Subcutaneous abdominal adipose tissue (tissue), 5 donors: Measurements from ENCODE around the gene SPACA6.
"Not testable (repeated sequence)": the region's sequence is repeated elsewhere in the genome, so short reads cannot be mapped to it uniquely, and the experiment has no call there.

ENCODE experiments used
- H3K27ac ChIP-seq: one replicate; pipeline ENCODE4 v1.7.0; 2013; ENCODE audit warnings: low read depth, mild to moderate bottlenecking, inconsistent platforms, low read length, moderate library complexity
- H3K27me3 ChIP-seq, 5 donors: one replicate each; pipeline ENCODE4 v1.7.0; 2013; ENCODE audit warnings: low read length in 5 of 5, inconsistent platforms in 1 of 5; ENCODE audit not compliant: control insufficient read depth in 5 of 5, insufficient read depth in 4 of 5
- H3K36me3 ChIP-seq, 5 donors: one replicate each; pipeline ENCODE4 v1.7.0; 2013; ENCODE audit warnings: low read length in 5 of 5; ENCODE audit not compliant: control insufficient read depth in 5 of 5, insufficient read depth in 5 of 5
- H3K4me1 ChIP-seq, 5 donors: one replicate each; pipeline ENCODE4 v1.7.0; 2013; ENCODE audit warnings: low read length in 5 of 5, mild to moderate bottlenecking in 3 of 5, moderate library complexity in 1 of 5; ENCODE audit not compliant: control insufficient read depth in 5 of 5, insufficient read depth in 5 of 5
- H3K4me3 ChIP-seq, 5 donors: one replicate each; pipeline ENCODE4 v1.7.0; 2013; ENCODE audit warnings: low read length in 5 of 5, low read depth in 1 of 5
- H3K9ac ChIP-seq, 5 donors: one replicate each; pipeline ENCODE4 v1.7.0; 2013; ENCODE audit warnings: low read length in 5 of 5, mild to moderate bottlenecking in 4 of 5, moderate library complexity in 3 of 5
- H3K9me3 ChIP-seq, 5 donors: one replicate each; pipeline ENCODE4 v1.7.0; 2013; ENCODE audit warnings: low read length in 5 of 5; ENCODE audit not compliant: control insufficient read depth in 5 of 5
- donor health status: healthy.
- donor health status: healthy.
- donor health status: healthy.
- donor health status: healthy.
- donor health status: healthy.

SPACA6 gene

GRCh38 chr19:51727349-51727880 is 34.3 kb downstream of the SPACA6 start:
- H3K36me3 ChIP-seq = no peaks in the 10 kb centered on the region
- H3K27ac ChIP-seq = no peak overlapping the region
- H3K9ac ChIP-seq = no peak overlapping the region
- no peaks in the 10 kb centered on the region for H3K4me1 ChIP-seq
- H3K4me3 ChIP-seq = no peak overlapping the region
- H3K9me3 ChIP-seq = no peaks in the 10 kb centered on the region
- H3K27me3 ChIP-seq = peaks cover 13 to 61% (median 45%) of the 10 kb centered on the region in 5 donors

GRCh38 chr19:51729781-51730180 is 36.7 kb downstream of the SPACA6 start:
- H3K9me3 ChIP-seq = no peaks in the 10 kb centered on the region
- peaks cover 13 to 46% (median 35%) of the 10 kb centered on the region in 5 donors for H3K27me3 ChIP-seq
- no peak overlapping the region for H3K9ac ChIP-seq
- H3K4me1 ChIP-seq = no peaks in the 10 kb centered on the region
- H3K36me3 ChIP-seq = no peaks in the 10 kb centered on the region
- H3K27ac ChIP-seq = no peak overlapping the region
- no peak overlapping the region for H3K4me3 ChIP-seq

GRCh38 chr19:51733742-51734522 is 40.8 kb downstream of the SPACA6 start:
- Histone ChIP-seq H3K4me3 (no peak overlapping the region), H3K27me3 (peaks cover 4 to 23% (median 13%) of the 10 kb centered on the region in 5 donors), H3K9me3 (no peaks in the 10 kb centered on the region), H3K9ac (no peak overlapping the region), H3K36me3 (no peaks in the 10 kb centered on the region), H3K4me1 (peaks cover 0 to 6% (median 0%) of the 10 kb centered on the region in 5 donors), H3K27ac (no peak overlapping the region)

GRCh38 chr19:51735759-51736449 is 42.8 kb downstream of the SPACA6 start:
- Histone ChIP-seq H3K36me3 (no peaks in the 10 kb centered on the region), H3K9ac (no peak overlapping the region), H3K4me3 (no peak overlapping the region), H3K4me1 (peaks cover 0 to 6% (median 0%) of the 10 kb centered on the region in 5 donors), H3K27ac (no peak overlapping the region), H3K27me3 (peaks cover 4 to 24% (median 15%) of the 10 kb centered on the region in 5 donors), H3K9me3 (no peaks in the 10 kb centered on the region)

GRCh38 chr19:51737389-51737788 is 44.3 kb downstream of the SPACA6 start:
- Histone ChIP-seq H3K4me3 (no peak overlapping the region), H3K36me3 (no peaks in the 10 kb centered on the region), H3K9me3 (no peaks in the 10 kb centered on the region), H3K9ac (no peak overlapping the region), H3K27me3 (peaks cover 4 to 20% (median 16%) of the 10 kb centered on the region in 5 donors), H3K4me1 (peaks cover 0 to 6% (median 0%) of the 10 kb centered on the region in 5 donors), H3K27ac (no peak overlapping the region)

- Histone ChIP-seq H3K27ac (no peak overlapping the region), H3K36me3 (no peaks in the 10 kb centered on the region), H3K9ac (no peak overlapping the region), H3K4me1 (peaks cover 0 to 6% (median 0%) of the 10 kb centered on the region in 5 donors), H3K4me3 (no peak overlapping the region), H3K9me3 (no peaks in the 10 kb centered on the region), H3K27me3 (peaks cover 4 to 18% (median 14%) of the 10 kb centered on the region in 5 donors)
These were observed 44.8 kb downstream of the SPACA6 start for GRCh38 chr19:51737924-51738323.

GRCh38 chr19:51738523-51738922 is 45.4 kb downstream of the SPACA6 start:
- not testable (repeated sequence) for H3K27ac ChIP-seq, H3K36me3 ChIP-seq, H3K9me3 ChIP-seq, H3K9ac ChIP-seq, H3K4me3 ChIP-seq, H3K4me1 ChIP-seq
- peaks cover 4 to 18% (median 11%) of the 10 kb centered on the region in 5 donors for H3K27me3 ChIP-seq

- peaks cover 0 to 6% (median 0%) of the 10 kb centered on the region in 5 donors for H3K4me1 ChIP-seq
- H3K9ac ChIP-seq = no peak overlapping the region
These were observed 46.5 kb downstream of the SPACA6 start for GRCh38 chr19:51739466-51740213.

GRCh38 chr19:51740356-51740755 is 47.2 kb downstream of the SPACA6 start:
- Histone ChIP-seq H3K9me3 (no peaks in the 10 kb centered on the region), H3K4me1 (peaks cover 0 to 6% (median 0%) of the 10 kb centered on the region in 5 donors), H3K36me3 (no peaks in the 10 kb centered on the region), H3K9ac (no peak overlapping the region), H3K4me3 (no peak overlapping the region), H3K27ac (no peak overlapping the region), H3K27me3 (peaks cover 4 to 18% (median 11%) of the 10 kb centered on the region in 5 donors)

More at GRCh38 chr19:51739466-51740213, 46.5 kb downstream of the SPACA6 start:
- Histone ChIP-seq H3K27ac (no peak overlapping the region), H3K9me3 (no peaks in the 10 kb centered on the region), H3K27me3 (peaks cover 4 to 18% (median 11%) of the 10 kb centered on the region in 5 donors), H3K36me3 (no peaks in the 10 kb centered on the region), H3K4me3 (no peak overlapping the region)
